ENCODE data around the gene SYNGAP1. TPM values are rescaled to one million over a fixed set of nuclear protein-coding genes. Genes with fewer than 3 reads are reported as not detected.

SYNGAP1 gene
- total and polyA plus RNA-seq, 2 of the 8 experiments (the other 6 are each of a cell fraction or from before 2014, with no cell fraction given) = 31.0 to 101 TPM

DNA sequence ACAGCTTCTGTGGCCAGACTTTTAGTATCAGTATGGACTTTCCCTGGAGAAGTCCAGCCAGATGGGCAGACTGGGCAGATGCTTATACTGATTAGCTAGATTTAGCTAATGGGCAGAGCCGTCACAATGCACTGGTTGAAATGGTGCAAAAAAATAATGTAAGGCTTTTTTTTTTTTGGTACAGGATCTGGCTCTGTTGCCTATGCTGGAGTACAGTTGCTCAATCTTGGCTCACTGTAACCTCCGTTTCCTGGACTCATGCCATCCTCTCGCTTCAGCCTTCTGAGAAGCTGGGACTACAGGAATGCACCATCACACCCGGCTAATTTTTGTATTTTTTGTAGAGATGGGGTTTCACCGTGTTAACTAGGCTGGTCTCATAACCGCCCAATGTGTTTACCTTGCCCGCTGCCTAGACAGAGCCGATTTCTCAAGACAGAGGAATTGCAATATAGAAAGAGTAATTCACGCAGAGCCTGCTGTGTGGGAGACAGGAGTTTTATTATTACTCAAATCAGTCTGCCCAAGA lies 44.7 kb upstream of the SYNGAP1 start:
- Histone ChIP-seq H3K4ac (replicated peaks; ENCODE audit: insufficient read length, low read depth, low read length) (no peak overlapping the region), H2AK5ac (ENCODE audit: low read depth, low read length) (no peak overlapping the region), H3K9ac (replicated peaks in 1 of 4; ENCODE audit: extremely low read depth in 1 of 4, low read depth in 3 of 4, low read length in 3 of 4) (no peak overlapping the region), H3K27me3 (replicated peaks in 1 of 4; ENCODE audit: control insufficient read depth in 3 of 4, extremely low read depth in 1 of 4, insufficient read depth in 3 of 4, low read length in 3 of 4) (no peaks in the 10 kb centered on the region), H4K91ac (replicated peaks; ENCODE audit: insufficient read length, low read length) (no peak overlapping the region), H2AFZ (ENCODE audit: low read length) (no peak overlapping the region), H4K20me1 (replicated peaks in 1 of 2; ENCODE audit: control insufficient read depth in 1 of 2, insufficient read depth in 2 of 2, low read length in 2 of 2) (no peaks in the 10 kb centered on the region), H3K23ac (ENCODE audit: insufficient read length) (no peak overlapping the region), H2BK5ac (ENCODE audit: low read depth, low read length) (no peak overlapping the region), H3K79me2 (ENCODE audit: control insufficient read depth in 1 of 2, insufficient read depth in 2 of 2, low read length in 2 of 2) (no peaks in the 10 kb centered on the region), H3K4me3 (ENCODE audit: extremely low read depth in 1 of 4, insufficient read depth in 2 of 4, low read depth in 3 of 4, low read length in 4 of 4) (no peak overlapping the region), H3K9me3 (ENCODE audit: insufficient read depth in 2 of 2, low read depth in 1 of 2, low read length in 1 of 2) (no peaks in the 10 kb centered on the region), H3K18ac (ENCODE audit: extremely low read depth, low read length) (no peak overlapping the region), H3K56ac (replicated peaks; ENCODE audit: insufficient read length, low read depth, low read length) (no peak overlapping the region), H2BK15ac (ENCODE audit: low read length) (no peak overlapping the region), H3K27ac (ENCODE audit: low read depth, low read length) (no peak overlapping the region), H2BK20ac (ENCODE audit: low read length) (no peak overlapping the region), H3K23me2 (ENCODE audit: low read depth, low read length) (no peaks in the 10 kb centered on the region), H3K4me2 (ENCODE audit: insufficient read depth in 1 of 2, low read depth in 2 of 2, low read length in 2 of 2) (no peak overlapping the region), H3K14ac (ENCODE audit: insufficient read length) (no peak overlapping the region), H2BK12ac (ENCODE audit: low read depth, low read length) (no peak overlapping the region), H3K36me3 (ENCODE audit: control insufficient read depth in 2 of 4, insufficient read depth in 4 of 4, low read length in 3 of 4) (no peaks in the 10 kb centered on the region), H2BK120ac (replicated peaks; ENCODE audit: low read depth, low read length) (no peak overlapping the region), H4K5ac (ENCODE audit: insufficient read length, low read depth, low read length) (no peak overlapping the region), H3K4me1 (replicated peaks in 1 of 4; ENCODE audit: control insufficient read depth in 3 of 4, insufficient read depth in 4 of 4, low read length in 3 of 4) (peaks cover 1 to 11% (median 8%) of the 10 kb centered on the region in 4 experiments; a peak in 5 of 7 replicates), H3K79me1 (ENCODE audit: low read depth, low read length) (no peaks in the 10 kb centered on the region), H4K8ac (ENCODE audit: extremely low read depth, insufficient read depth, low read length) (no peak overlapping the region)
- FAIRE-seq = no peak
- TF ChIP-seq, protein P1, sequence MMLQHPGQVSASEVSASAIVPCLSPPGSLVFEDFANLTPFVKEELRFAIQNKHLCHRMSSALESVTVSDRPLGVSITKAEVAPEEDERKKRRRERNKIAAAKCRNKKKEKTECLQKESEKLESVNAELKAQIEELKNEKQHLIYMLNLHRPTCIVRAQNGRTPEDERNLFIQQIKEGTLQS (IDR thresholded peaks at IDR 0.05; ENCODE audit: insufficient read depth, low read depth, low read length) = no peak
- TF ChIP-seq CREB1 (IDR thresholded peaks at IDR 0.05) = no peak
- POLR2A ChIA-PET (ENCODE audit: partially characterized antibody) = interaction anchor here (0.6 to 1.2 kb wide), 4 partner anchors 10 to 403 kb away, joined by 3 to 5 read pairs (median 3); no protein-coding TSS in a partner anchor
- WGBS, 2 experiments (ENCODE audit: extremely low coverage in 1 of 2, insufficient coverage in 1 of 2, insufficient read length in 1 of 2, insufficient replicate concordance in 2 of 2, low coverage in 1 of 2, low lambda C conversion rate in 2 of 2, missing lambda C conversion rate in 1 of 2) = 87% methylated on average over 9 of the region's 9 CpGs; no CpG with 5 or more reads in 1 of the 2 experiments
- CTCF ChIA-PET (ENCODE audit: partially characterized antibody) = interaction anchor here (0.5 to 2.4 kb wide), 8 partner anchors 9 to 232 kb away, joined by 3 to 14 read pairs (median 4); partner anchors contain the start of gene SYNGAP1
- no peak for DNase-seq (ENCODE audit: low read depth in 1 of 2, low spot score in 2 of 2)
